Fibroblast of mammary gland (primary cell): Measurements from ENCODE around the gene TRIP10.
A peak's percentile ranks its signal among the peaks of the same experiment; 100 is the strongest.

ENCODE experiments used
- DNase-seq: peaks from one replicate; pipeline ENCODE4 v3.0.0-alpha.2; 2010; ENCODE audit warnings: low read depth
- H3K4me3 ChIP-seq: 2 replicates; pipeline ENCODE4 v1.5.1; 2011; ENCODE audit warnings: low read depth, mild to moderate bottlenecking, low read length, moderate library complexity; ENCODE audit not compliant: control insufficient read depth
- TF ChIP-seq, protein P1 (sequence below): conservative IDR thresholded peaks from 2 replicates; pipeline ENCODE4 v1.5.1; 2011; ENCODE audit warnings: low read depth, low read length, inconsistent platforms; ENCODE audit not compliant: control insufficient read depth, insufficient read depth

Gene TRIP10

DNA sequence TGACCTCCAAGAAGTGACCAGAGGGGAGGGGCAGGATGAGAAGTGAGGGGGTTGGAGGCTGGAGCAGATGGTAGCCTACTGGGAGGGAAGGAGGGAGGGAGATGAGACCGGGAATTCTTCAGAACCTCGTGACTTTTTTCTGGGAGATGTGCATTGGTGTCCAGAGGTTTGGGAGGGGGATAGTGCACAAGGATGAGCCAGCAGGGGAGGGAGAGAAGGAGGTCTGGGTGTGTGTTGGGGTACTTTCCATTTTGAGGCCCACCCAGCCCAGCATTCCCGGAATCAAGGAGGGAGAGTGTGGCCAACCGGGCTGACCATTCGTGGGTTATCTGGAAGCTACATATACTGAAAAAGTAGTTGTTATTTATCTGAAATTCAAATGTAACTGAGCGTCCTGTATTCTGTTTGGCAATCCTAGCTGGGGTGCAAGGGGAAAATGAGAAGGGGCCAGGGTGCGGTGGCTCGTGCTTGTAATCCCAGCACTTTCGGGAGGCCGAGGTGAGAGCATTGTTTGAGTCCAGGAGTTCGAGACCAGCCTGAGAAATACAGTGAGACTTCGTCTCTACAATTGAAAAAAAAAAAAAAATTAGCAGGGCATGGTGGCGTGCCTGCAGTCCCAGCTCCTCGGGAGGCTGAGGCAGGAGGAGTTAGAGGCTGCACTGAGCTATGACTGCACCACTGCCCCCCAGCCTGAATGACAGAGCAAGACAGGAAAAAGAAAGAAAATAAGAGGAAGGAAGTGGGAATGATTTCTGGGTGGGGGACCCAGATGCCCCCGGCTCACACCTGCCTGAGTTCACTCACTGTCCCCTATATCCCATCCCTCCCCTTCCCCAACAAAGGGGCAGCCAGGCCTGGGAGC is 14.6 kb upstream of the TRIP10 start:
- TF ChIP-seq, protein P1, sequence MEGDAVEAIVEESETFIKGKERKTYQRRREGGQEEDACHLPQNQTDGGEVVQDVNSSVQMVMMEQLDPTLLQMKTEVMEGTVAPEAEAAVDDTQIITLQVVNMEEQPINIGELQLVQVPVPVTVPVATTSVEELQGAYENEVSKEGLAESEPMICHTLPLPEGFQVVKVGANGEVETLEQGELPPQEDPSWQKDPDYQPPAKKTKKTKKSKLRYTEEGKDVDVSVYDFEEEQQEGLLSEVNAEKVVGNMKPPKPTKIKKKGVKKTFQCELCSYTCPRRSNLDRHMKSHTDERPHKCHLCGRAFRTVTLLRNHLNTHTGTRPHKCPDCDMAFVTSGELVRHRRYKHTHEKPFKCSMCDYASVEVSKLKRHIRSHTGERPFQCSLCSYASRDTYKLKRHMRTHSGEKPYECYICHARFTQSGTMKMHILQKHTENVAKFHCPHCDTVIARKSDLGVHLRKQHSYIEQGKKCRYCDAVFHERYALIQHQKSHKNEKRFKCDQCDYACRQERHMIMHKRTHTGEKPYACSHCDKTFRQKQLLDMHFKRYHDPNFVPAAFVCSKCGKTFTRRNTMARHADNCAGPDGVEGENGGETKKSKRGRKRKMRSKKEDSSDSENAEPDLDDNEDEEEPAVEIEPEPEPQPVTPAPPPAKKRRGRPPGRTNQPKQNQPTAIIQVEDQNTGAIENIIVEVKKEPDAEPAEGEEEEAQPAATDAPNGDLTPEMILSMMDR: no peak
- DNase-seq: no peak
- H3K4me3 ChIP-seq: no peak overlapping the region

DNA sequence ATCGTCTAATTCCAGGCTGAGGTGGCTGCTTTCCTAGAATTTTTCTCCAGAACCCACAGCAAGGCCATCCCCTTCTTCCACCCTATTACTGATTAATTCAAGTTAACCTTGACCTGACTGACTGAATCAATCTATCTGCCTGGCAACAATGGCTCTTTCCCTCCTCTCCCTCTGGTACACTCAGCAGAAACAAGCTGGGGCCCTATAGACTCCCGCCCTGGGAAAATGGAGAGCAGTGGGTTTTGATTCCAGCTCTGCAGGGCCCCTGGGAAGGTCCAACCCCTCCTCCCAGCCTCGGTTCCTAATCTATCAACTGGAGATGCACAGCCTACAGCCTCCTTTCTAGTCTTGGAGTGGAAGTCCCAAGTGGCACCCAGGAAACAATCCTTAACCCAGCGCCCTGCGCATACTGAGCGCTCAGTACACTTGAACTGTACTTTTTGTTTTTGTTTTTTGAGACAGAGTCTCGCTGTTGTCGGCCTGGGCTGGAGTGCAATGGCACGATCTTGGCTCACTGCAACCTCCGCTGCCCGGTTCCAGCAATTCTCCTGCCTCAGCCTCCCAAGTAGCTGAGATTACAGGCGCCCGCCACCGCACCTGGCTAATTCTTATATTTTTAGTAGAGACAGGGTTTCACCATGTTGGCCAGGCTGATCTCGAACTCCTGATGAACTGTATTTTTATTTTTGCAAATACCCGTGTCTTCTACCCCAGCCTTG is 13.8 kb upstream of the TRIP10 start:
- H3K4me3 ChIP-seq: no peak overlapping the region
- TF ChIP-seq, protein P1: no peak
- DNase-seq: no peak

DNA sequence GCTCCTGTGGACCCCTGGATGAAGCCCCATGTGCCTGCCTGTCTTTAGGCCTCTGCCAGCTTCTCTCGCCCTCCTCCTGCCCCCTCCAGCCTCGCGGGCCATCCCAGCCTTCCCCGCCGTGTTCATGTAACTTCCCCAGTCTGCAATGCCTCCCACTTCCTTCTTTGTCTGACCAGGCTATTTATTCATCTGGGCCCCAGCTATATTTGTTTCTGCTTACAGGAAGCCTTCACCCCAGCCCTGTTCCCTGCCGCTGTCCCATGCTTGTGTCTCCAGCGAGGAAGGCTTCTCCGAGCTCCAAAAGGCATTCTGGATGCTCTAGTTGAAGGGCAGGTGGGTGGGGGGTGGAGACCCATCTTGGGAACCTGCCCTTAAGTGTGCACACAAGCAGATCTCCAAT is 11.1 kb upstream of the TRIP10 start:
- TF ChIP-seq, protein P1: no peak
- no peak for DNase-seq
- no peak overlapping the region for H3K4me3 ChIP-seq

DNA sequence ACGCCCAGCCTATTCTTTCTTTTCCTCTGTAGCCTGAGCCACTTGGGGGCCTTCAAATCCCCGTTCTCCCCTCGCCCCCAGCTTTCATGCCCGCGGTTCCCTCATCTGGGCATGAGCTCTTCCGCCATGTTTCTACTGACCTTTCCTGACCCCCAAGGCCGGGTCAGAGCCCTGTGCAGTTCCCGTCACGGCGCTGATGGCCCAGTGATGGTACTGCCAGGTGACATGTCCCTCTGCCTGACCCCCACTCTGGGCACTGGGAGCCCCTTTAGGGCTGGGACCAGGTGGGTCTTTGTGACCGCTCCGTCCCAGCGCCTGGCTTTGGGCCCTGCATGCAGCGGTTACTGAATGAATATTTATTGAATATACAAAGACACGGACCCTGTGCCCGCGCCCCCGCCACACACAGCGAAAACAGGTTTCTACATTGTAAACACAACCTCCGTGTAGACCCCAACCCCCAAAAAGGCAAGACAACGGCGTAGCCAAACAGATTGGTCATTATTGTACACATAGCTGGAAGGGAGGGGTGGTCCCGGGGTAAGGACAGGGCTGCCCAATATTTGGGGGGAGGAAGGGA is 9.8 kb upstream of the TRIP10 start:
- DNase-seq: no peak
- H3K4me3 ChIP-seq: no peak overlapping the region
- TF ChIP-seq, protein P1: no peak

DNA sequence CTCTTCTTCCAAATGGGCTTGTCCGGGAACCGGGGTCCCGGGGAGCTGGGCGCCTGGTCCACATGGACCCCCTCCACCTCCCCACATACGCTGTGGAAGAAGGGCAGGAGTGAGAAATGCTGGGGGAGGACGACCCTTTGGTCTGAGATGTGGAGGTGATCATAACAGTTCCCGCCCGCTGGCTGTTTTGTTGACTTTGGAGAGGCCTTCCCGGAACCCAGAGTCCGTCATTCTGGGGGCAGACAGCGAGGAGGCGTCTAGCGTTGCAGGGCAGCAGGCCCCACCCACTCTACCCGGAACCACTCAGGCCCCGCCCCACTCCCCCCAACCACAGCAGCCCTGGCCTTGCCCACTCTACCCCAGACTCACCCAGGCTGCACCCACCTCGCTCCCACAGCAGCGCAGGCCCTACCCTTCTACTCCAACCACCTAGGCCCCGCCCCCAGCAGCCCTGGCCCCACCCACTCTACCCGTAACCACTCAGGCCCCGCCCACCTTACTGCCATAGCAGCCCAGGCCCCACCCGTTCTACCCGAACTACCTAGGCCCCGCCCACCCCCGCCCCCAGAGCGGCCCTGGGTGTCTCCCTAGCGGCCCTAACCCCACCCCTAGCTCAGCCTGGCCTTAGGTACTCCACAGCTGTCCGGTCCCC is 9.2 kb upstream of the TRIP10 start:
- no peak overlapping the region for H3K4me3 ChIP-seq
- DNase-seq: peak; percentile 12
- TF ChIP-seq, protein P1: no peak

DNA sequence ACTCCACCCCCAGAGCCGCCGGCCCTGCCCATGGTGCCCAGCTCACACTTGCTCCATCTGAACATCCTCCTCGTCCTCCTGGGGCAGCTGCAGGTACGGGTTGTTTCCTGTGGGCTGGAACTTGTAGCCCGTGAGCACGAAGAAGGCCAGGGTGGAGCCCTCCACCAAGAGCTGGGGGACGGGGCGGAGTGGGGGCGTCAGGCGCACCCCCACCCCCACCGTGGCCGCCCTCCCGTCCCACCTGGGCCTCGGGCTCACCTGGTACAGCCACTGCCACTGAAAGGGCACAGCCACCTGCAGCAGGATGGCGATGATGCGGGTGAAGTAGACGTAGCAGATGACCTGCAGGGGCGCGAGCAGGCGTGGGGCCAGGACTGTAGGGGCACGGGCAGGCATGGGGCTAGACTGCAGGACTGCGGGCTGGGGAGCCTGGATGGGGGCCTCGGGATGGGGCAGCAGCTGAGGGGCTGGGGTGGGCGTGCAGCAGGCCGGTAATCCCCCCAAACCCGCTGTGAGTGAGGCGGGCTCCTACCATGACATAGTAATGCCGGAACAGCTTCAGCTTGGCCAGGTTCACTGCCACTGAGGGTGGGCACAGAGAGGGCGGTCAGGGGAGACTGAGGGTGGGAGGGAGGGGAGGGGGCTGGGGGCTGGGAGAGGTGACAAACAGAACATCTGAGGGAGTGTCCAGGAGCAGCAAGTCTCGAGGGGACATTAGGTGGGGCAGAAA is 8.4 kb upstream of the TRIP10 start:
- TF ChIP-seq, protein P1: no peak
- no peak for DNase-seq
- no peak overlapping the region for H3K4me3 ChIP-seq
